ENCODE results near the gene TXK. TPM values are rescaled to one million over a fixed set of nuclear protein-coding genes. Genes with fewer than 3 reads are reported as not detected.

Gene TXK
- total RNA-seq, 1 donor from 2014 or later = not detected

DNA sequence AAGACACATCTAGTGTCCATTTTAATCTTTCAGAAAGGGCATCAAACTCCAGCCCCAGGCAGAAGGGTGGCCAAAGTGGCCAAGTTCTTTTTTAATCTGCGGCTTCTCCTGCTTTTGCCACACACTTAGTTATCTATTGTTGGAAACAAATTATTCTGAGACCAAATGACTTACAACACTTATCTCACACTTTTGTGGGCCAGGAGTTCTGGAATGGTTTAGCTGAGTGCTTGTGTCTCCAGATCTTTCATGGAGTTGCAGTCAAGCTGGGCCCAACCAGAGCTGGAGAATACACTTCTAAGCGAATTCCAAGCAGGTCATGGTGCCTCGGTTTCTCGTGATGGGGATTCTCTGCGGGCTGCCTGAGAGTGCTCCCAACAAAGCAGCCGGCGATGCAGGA, 4.0 kb downstream of the TXK start:
- Mint-ChIP-seq H3K4me1 (ENCODE audit: unreplicated experiment) (peaks cover 18% of the 10 kb centered on the region), H3K36me3 (ENCODE audit: unreplicated experiment) (no peaks in the 10 kb centered on the region)

DNA sequence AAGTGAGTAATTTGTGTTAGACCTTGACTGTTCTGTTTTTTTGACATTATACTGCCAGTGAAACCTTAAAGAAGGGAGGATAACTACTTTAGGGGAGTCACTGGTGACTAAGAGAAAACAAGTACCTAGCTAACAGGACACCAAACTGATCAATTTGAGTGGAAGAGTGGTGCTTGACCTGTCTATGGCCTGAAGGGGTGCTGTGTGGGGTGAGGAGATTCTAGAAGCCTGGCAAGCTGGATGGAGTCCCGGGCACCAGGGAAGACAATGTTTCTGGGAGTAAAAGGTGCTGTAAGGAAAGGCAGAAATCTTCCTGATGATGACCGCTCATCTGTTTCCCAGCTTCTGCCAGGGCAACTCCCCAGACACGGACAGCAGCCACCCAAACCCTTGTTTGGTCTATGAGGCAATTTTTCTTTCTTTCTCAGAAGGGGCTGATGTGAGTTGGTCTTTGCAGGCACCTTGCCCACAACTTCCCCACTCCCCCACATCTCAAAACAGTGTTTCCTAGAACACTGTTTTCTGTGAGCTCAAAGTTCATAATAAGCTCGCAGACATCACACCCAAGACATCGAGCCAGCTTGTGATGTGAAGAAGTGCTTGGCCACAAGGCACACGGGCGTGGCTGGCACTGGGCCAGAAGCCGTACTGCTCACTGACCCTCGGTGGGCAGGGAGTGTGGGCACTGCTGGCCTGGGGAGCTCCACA, 4.6 kb downstream of the TXK start:
- no peaks in the 10 kb centered on the region for H3K36me3 Mint-ChIP-seq (ENCODE audit: unreplicated experiment)
- no peaks in the 10 kb centered on the region for H3K9me3 Mint-ChIP-seq (ENCODE audit: unreplicated experiment)
- no peak overlapping the region for H3K27ac Mint-ChIP-seq (ENCODE audit: unreplicated experiment)
- peaks cover 18% of the 10 kb centered on the region for H3K4me1 Mint-ChIP-seq (ENCODE audit: unreplicated experiment)
- H3K4me3 Mint-ChIP-seq (ENCODE audit: unreplicated experiment) = no peak overlapping the region
- TF ChIP-seq, protein P1, sequence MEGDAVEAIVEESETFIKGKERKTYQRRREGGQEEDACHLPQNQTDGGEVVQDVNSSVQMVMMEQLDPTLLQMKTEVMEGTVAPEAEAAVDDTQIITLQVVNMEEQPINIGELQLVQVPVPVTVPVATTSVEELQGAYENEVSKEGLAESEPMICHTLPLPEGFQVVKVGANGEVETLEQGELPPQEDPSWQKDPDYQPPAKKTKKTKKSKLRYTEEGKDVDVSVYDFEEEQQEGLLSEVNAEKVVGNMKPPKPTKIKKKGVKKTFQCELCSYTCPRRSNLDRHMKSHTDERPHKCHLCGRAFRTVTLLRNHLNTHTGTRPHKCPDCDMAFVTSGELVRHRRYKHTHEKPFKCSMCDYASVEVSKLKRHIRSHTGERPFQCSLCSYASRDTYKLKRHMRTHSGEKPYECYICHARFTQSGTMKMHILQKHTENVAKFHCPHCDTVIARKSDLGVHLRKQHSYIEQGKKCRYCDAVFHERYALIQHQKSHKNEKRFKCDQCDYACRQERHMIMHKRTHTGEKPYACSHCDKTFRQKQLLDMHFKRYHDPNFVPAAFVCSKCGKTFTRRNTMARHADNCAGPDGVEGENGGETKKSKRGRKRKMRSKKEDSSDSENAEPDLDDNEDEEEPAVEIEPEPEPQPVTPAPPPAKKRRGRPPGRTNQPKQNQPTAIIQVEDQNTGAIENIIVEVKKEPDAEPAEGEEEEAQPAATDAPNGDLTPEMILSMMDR (IDR thresholded peaks at IDR 0.05) = no peak
- DNase-seq (ENCODE audit: extremely low spot score, unreplicated experiment) = no peak
- no peaks in the 10 kb centered on the region for H3K27me3 Mint-ChIP-seq (ENCODE audit: unreplicated experiment)

More for the DNA sequence above, 4.0 kb downstream of the TXK start:
- H3K27me3 Mint-ChIP-seq (ENCODE audit: unreplicated experiment) = no peaks in the 10 kb centered on the region
- TF ChIP-seq, protein P1 (IDR thresholded peaks at IDR 0.05) = no peak
- H3K27ac Mint-ChIP-seq (ENCODE audit: unreplicated experiment) = no peak overlapping the region
- H3K4me3 Mint-ChIP-seq (ENCODE audit: unreplicated experiment) = no peak overlapping the region
- no peaks in the 10 kb centered on the region for H3K9me3 Mint-ChIP-seq (ENCODE audit: unreplicated experiment)
- no peak for DNase-seq (ENCODE audit: extremely low spot score, unreplicated experiment)

DNA sequence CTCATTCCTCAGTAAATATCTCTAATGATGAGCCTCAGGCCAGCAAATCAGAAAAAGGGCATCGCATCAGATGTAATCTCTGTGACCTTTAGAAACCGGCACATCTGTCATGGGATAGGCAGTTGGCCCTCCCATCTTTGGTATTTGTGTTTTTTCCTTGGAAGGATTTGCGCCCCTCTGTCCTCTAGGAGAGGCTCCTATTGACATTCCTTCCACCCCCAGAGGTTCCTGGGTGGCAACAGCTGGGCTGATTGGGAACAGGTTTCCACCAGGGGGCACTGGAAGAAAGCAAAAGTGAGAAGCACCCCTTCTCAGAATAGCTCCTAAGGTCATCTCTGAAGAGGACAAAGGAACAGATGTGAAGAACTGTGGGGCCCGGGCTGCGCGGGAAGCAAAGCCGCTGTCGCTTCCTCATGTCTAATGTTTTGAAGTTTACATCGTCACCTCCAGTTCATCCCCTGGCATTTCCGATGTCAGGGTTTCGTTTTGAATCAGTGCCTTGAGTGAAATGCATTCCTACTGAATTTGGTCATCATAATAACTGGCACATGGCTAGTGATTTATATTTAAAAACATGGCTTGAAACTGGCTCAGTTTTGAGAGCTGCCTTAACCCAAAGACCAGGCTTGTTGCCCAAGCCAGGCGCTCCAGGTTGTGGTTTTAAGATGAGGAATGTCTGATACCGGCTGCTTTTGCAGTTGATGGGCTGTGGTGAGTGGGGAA, 6.2 kb downstream of the TXK start:
- H3K9me3 Mint-ChIP-seq (ENCODE audit: unreplicated experiment) = no peaks in the 10 kb centered on the region
- H3K27ac Mint-ChIP-seq (ENCODE audit: unreplicated experiment) = peak overlapping the region; percentile 87
- H3K36me3 Mint-ChIP-seq (ENCODE audit: unreplicated experiment) = no peaks in the 10 kb centered on the region
- TF ChIP-seq, protein P1 (IDR thresholded peaks at IDR 0.05) = peak; percentile 64
- peak overlapping the region; percentile 69 for H3K4me3 Mint-ChIP-seq (ENCODE audit: unreplicated experiment)
- peaks cover 13% of the 10 kb centered on the region for H3K4me1 Mint-ChIP-seq (ENCODE audit: unreplicated experiment)
- no peak for DNase-seq (ENCODE audit: extremely low spot score, unreplicated experiment)
- H3K27me3 Mint-ChIP-seq (ENCODE audit: unreplicated experiment) = peaks cover 8% of the 10 kb centered on the region

DNA sequence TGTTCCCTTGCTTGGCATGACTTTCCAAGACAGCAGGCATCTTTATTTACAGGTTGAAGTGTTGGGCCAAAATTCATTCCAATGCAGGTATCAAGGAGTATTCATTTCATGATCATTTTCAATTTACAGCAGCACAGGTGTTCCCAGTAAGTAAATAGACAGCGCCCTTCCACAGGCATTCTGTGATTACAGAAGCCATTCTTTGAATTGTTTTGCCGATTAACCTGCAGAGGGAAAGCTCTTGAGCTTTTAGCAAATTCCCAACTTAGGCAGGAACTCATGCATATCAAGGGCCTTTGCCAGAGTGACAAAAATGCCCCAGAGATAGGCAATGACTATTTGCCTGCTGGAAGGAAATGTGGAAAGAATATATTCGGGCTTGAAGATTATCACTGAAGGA, 6.8 kb downstream of the TXK start:
- peaks cover 13% of the 10 kb centered on the region for H3K4me1 Mint-ChIP-seq (ENCODE audit: unreplicated experiment)
- peaks cover 8% of the 10 kb centered on the region for H3K27me3 Mint-ChIP-seq (ENCODE audit: unreplicated experiment)
- TF ChIP-seq, protein P1 (IDR thresholded peaks at IDR 0.05) = no peak
- H3K36me3 Mint-ChIP-seq (ENCODE audit: unreplicated experiment) = no peaks in the 10 kb centered on the region
- peak overlapping the region; percentile 69 for H3K4me3 Mint-ChIP-seq (ENCODE audit: unreplicated experiment)
- DNase-seq (ENCODE audit: extremely low spot score, unreplicated experiment) = no peak
- H3K9me3 Mint-ChIP-seq (ENCODE audit: unreplicated experiment) = no peaks in the 10 kb centered on the region
- H3K27ac Mint-ChIP-seq (ENCODE audit: unreplicated experiment) = no peak overlapping the region

DNA sequence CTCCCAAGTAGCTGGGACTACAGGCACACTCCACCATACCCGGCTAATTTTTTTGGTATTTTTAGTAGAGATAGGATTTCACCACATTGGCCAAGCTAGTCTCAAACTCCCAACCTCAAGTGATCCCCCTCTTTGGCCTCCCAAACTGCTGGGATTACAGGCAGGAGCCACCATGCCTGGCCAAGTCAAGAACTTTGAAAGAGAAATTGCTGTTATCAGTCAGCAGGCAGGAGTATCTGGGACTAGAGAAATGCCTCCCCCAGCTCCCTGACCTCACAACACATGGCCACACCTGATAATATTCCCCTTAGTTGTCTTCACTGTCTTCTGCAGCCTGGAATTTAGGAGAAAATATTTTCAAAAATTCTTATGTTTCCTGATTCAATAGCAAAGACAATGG, 7.4 kb downstream of the TXK start:
- Mint-ChIP-seq H3K36me3 (ENCODE audit: unreplicated experiment) (no peaks in the 10 kb centered on the region), H3K27me3 (ENCODE audit: unreplicated experiment) (peaks cover 8% of the 10 kb centered on the region), H3K4me1 (ENCODE audit: unreplicated experiment) (peaks cover 13% of the 10 kb centered on the region), H3K9me3 (ENCODE audit: unreplicated experiment) (no peaks in the 10 kb centered on the region), H3K4me3 (ENCODE audit: unreplicated experiment) (no peak overlapping the region), H3K27ac (ENCODE audit: unreplicated experiment) (no peak overlapping the region)
- TF ChIP-seq, protein P1 (IDR thresholded peaks at IDR 0.05) = no peak
- DNase-seq (ENCODE audit: extremely low spot score, unreplicated experiment) = no peak
